ENCODE results near the gene HRC.
A peak's percentile ranks its signal among the peaks of the same experiment; 100 is the strongest.

The HRC gene

GRCh38 chr19:49150944-49151243 is 4.3 kb downstream of the HRC start:
- no CpG with 5 or more reads among the region's 16 CpGs for WGBS, 2 donors (ENCODE audit: extremely low coverage in 2 of 2, insufficient read length in 2 of 2, insufficient replicate concordance in 1 of 2)
- H3K27ac ChIP-seq (replicated peaks; ENCODE audit: low read length): no peak overlapping the region

DNA sequence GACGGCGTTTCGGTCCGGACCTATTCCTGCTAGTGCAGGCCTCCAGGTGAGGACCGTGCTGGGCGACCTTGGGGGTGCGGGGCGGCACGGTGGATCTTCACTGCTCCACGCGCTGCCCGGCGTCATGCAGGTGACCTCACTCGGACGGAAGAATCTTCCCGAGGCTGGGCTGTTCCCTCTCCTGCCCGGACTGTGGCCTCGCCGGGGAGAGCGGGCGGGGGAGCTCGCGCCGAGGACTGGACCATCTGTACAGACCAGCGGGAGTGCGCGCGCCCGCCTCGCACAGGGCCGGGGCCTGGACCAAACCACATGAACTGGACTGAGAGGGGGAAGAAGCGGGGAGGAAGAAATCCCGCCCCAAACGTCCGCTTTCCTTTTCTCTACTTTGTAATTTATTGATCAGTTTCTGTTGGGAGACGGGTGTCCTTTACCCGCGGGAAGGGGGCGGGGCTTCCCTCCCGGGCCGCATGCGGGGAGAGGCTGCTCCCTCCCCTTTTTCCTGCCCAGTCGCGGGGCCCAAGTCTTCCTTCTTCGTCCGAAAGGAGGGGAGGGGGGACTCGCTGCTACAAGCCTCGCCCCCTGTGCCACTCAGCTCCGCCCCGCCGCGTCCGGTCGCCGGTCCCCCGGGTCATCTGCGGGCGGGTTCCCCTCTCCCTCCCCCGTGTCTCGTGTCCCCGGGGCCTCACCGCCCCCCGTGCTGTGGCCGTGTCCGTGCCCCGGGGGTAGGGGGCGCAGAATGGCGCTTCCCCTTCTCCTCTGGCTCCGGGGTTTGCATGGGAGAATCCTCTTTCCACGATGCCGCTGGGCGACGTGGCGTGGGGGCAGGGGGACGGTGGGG is 4.9 kb downstream of the HRC start:
- peak overlapping the region; percentile 64 for H3K27ac ChIP-seq (replicated peaks; ENCODE audit: low read length)
- H4K91ac ChIP-seq (ENCODE audit: low read depth, low read length, poor library complexity): no peak overlapping the region
- H2BK120ac ChIP-seq (ENCODE audit: low read depth, low read length): peak overlapping the region; percentile 68
- H2BK5ac ChIP-seq (ENCODE audit: low read length): no peak overlapping the region
- H3K4me1 ChIP-seq (ENCODE audit: control insufficient read depth in 2 of 2, insufficient read depth in 1 of 2, low read depth in 1 of 2, low read length in 2 of 2): peaks cover 20 to 21% of the 10 kb centered on the region in 2 donors
- H2AFZ ChIP-seq (ENCODE audit: low read length): peak overlapping the region; percentile 91
- peak overlapping the region; percentile 81 for H3K23ac ChIP-seq (ENCODE audit: low read depth, low read length, poor library complexity)
- no peaks in the 10 kb centered on the region for H3K36me3 ChIP-seq (replicated peaks in 1 of 2; ENCODE audit: control insufficient read depth in 2 of 2, insufficient read depth in 2 of 2, low read length in 2 of 2)
- H2BK12ac ChIP-seq (ENCODE audit: low read length): peak overlapping the region; percentile 79
- no peak overlapping the region for H3K4ac ChIP-seq (ENCODE audit: low read length)
- H4K8ac ChIP-seq (ENCODE audit: low read depth, low read length): no peak overlapping the region
- peak overlapping the region; percentile 72 for H2BK15ac ChIP-seq (ENCODE audit: low read length)
- peaks cover 0 to 2% of the 10 kb centered on the region in 2 donors for H3K9me3 ChIP-seq (replicated peaks in 1 of 2; ENCODE audit: control insufficient read depth in 2 of 2, insufficient read depth in 1 of 2, low read depth in 1 of 2, low read length in 2 of 2)
- H3K27me3 ChIP-seq (ENCODE audit: control insufficient read depth in 3 of 3, insufficient read depth in 3 of 3, low read depth in 1 of 3, low read length in 3 of 3): peaks cover 0 to 16% (median 0%) of the 10 kb centered on the region in 3 experiments
- WGBS, 2 donors (ENCODE audit: extremely low coverage in 2 of 2, insufficient read length in 2 of 2, insufficient replicate concordance in 1 of 2): no CpG with 5 or more reads among the region's 75 CpGs
- peak overlapping the region; percentile 98 for H3K4me2 ChIP-seq (ENCODE audit: insufficient read depth, low read length, poor library complexity, severe bottlenecking)
- H3K79me1 ChIP-seq (ENCODE audit: low read depth, low read length): no peaks in the 10 kb centered on the region
- DNase-seq (ENCODE audit: low spot score): peak; percentile 90
- peak overlapping the region; percentile 89 for H2AK5ac ChIP-seq (ENCODE audit: low read depth, low read length)
- H3K18ac ChIP-seq (ENCODE audit: low read length): peak overlapping the region; percentile 97
- peak overlapping the region; percentile 59 for H3K14ac ChIP-seq (ENCODE audit: low read length)
- H3K4me3 ChIP-seq (ENCODE audit: low read length in 2 of 2): peak overlapping the region; percentile 81 to 92
- peak overlapping the region; percentile 98 for H3K9ac ChIP-seq (ENCODE audit: low read depth, low read length, poor library complexity)

More at GRCh38 chr19:49150944-49151243, 4.3 kb downstream of the HRC start:
- peak overlapping the region; percentile 68 for H2BK120ac ChIP-seq (ENCODE audit: low read depth, low read length)
- no peak overlapping the region for H2BK12ac ChIP-seq (ENCODE audit: low read length)
- H3K18ac ChIP-seq (ENCODE audit: low read length): peak overlapping the region; percentile 97
- H3K79me1 ChIP-seq (ENCODE audit: low read depth, low read length): no peaks in the 10 kb centered on the region
- no peak overlapping the region for H4K8ac ChIP-seq (ENCODE audit: low read depth, low read length)
- no peak overlapping the region for H4K91ac ChIP-seq (ENCODE audit: low read depth, low read length, poor library complexity)
- no peak overlapping the region for H3K14ac ChIP-seq (ENCODE audit: low read length)
- H3K9me3 ChIP-seq (replicated peaks in 1 of 2; ENCODE audit: control insufficient read depth in 2 of 2, insufficient read depth in 1 of 2, low read depth in 1 of 2, low read length in 2 of 2): peaks cover 0 to 2% of the 10 kb centered on the region in 2 donors
- peak overlapping the region; percentile 72 for H2AK5ac ChIP-seq (ENCODE audit: low read depth, low read length)
- H3K4me1 ChIP-seq (ENCODE audit: control insufficient read depth in 2 of 2, insufficient read depth in 1 of 2, low read depth in 1 of 2, low read length in 2 of 2): peaks cover 21 to 22% of the 10 kb centered on the region in 2 donors
- no peak overlapping the region for H2BK5ac ChIP-seq (ENCODE audit: low read length)
- H3K4me2 ChIP-seq (ENCODE audit: insufficient read depth, low read length, poor library complexity, severe bottlenecking): peak overlapping the region; percentile 98
- H3K9ac ChIP-seq (ENCODE audit: low read depth, low read length, poor library complexity): peak overlapping the region; percentile 87
- H3K4me3 ChIP-seq (ENCODE audit: low read length in 2 of 2): peak overlapping the region; percentile 81 to 87
- no peak for DNase-seq (ENCODE audit: low spot score)
- H3K4ac ChIP-seq (ENCODE audit: low read length): no peak overlapping the region
- peak overlapping the region; percentile 81 for H3K23ac ChIP-seq (ENCODE audit: low read depth, low read length, poor library complexity)
- H3K36me3 ChIP-seq (replicated peaks in 1 of 2; ENCODE audit: control insufficient read depth in 2 of 2, insufficient read depth in 2 of 2, low read length in 2 of 2): no peaks in the 10 kb centered on the region
- peaks cover 0 to 17% (median 0%) of the 10 kb centered on the region in 3 experiments for H3K27me3 ChIP-seq (ENCODE audit: control insufficient read depth in 3 of 3, insufficient read depth in 3 of 3, low read depth in 1 of 3, low read length in 3 of 3)
- H2AFZ ChIP-seq (ENCODE audit: low read length): peak overlapping the region; percentile 91
- H2BK15ac ChIP-seq (ENCODE audit: low read length): peak overlapping the region; percentile 45

DNA sequence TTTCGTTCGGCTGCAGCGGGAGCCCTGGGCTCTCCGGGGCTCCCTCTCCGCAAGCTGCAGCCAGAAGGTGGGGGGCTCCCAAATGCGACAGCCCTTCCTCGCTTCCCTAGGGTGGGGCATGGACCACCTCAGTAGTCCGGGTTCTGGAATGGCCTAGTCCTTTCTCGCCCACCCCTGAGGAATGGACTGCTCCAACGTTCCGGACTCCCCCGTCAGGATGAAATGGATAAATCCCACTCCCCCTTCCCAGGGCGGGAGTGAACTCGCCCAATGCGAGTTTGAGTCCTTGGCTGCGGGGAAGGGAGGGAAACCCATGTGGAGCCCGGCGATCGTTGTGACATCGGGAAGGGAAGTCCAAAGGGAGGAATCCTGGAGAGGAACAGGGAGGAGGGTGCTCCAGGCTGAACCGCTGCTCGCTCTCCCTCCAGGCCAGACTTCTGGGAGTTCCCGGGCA is 5.5 kb downstream of the HRC start:
- Histone ChIP-seq H3K27ac (replicated peaks; ENCODE audit: low read length) (peak overlapping the region; percentile 82), H3K14ac (ENCODE audit: low read length) (peak overlapping the region; percentile 59), H3K27me3 (ENCODE audit: control insufficient read depth in 3 of 3, insufficient read depth in 3 of 3, low read depth in 1 of 3, low read length in 3 of 3) (peaks cover 0 to 16% (median 0%) of the 10 kb centered on the region in 3 experiments), H3K36me3 (replicated peaks in 1 of 2; ENCODE audit: control insufficient read depth in 2 of 2, insufficient read depth in 2 of 2, low read length in 2 of 2) (no peaks in the 10 kb centered on the region), H2AK5ac (ENCODE audit: low read depth, low read length) (peak overlapping the region; percentile 89), H2BK5ac (ENCODE audit: low read length) (no peak overlapping the region), H3K4me1 (ENCODE audit: control insufficient read depth in 2 of 2, insufficient read depth in 1 of 2, low read depth in 1 of 2, low read length in 2 of 2) (peaks cover 16 to 18% of the 10 kb centered on the region in 2 donors), H4K8ac (ENCODE audit: low read depth, low read length) (no peak overlapping the region), H2AFZ (ENCODE audit: low read length) (peak overlapping the region; percentile 91), H4K91ac (ENCODE audit: low read depth, low read length, poor library complexity) (no peak overlapping the region), H3K79me1 (ENCODE audit: low read depth, low read length) (no peaks in the 10 kb centered on the region), H2BK15ac (ENCODE audit: low read length) (peak overlapping the region; percentile 87), H2BK12ac (ENCODE audit: low read length) (peak overlapping the region; percentile 79), H3K9me3 (replicated peaks in 1 of 2; ENCODE audit: control insufficient read depth in 2 of 2, insufficient read depth in 1 of 2, low read depth in 1 of 2, low read length in 2 of 2) (peaks cover 0 to 2% of the 10 kb centered on the region in 2 donors), H3K9ac (ENCODE audit: low read depth, low read length, poor library complexity) (peak overlapping the region; percentile 98), H3K4me2 (ENCODE audit: insufficient read depth, low read length, poor library complexity, severe bottlenecking) (peak overlapping the region; percentile 98), H3K23ac (ENCODE audit: low read depth, low read length, poor library complexity) (peak overlapping the region; percentile 73), H3K18ac (ENCODE audit: low read length) (peak overlapping the region; percentile 89), H3K4ac (ENCODE audit: low read length) (no peak overlapping the region), H3K4me3 (ENCODE audit: low read length in 2 of 2) (peak overlapping the region; percentile 81 to 92), H2BK120ac (ENCODE audit: low read depth, low read length) (peak overlapping the region; percentile 64)
- no CpG with 5 or more reads among the region's 23 CpGs for WGBS, 2 donors (ENCODE audit: extremely low coverage in 2 of 2, insufficient read length in 2 of 2, insufficient replicate concordance in 1 of 2)
- peak; percentile 94 for DNase-seq (ENCODE audit: low spot score)

All from neuronal stem cell (in vitro differentiated cells).